ENCODE data around the gene PSME4.

Gene PSME4, protein sequence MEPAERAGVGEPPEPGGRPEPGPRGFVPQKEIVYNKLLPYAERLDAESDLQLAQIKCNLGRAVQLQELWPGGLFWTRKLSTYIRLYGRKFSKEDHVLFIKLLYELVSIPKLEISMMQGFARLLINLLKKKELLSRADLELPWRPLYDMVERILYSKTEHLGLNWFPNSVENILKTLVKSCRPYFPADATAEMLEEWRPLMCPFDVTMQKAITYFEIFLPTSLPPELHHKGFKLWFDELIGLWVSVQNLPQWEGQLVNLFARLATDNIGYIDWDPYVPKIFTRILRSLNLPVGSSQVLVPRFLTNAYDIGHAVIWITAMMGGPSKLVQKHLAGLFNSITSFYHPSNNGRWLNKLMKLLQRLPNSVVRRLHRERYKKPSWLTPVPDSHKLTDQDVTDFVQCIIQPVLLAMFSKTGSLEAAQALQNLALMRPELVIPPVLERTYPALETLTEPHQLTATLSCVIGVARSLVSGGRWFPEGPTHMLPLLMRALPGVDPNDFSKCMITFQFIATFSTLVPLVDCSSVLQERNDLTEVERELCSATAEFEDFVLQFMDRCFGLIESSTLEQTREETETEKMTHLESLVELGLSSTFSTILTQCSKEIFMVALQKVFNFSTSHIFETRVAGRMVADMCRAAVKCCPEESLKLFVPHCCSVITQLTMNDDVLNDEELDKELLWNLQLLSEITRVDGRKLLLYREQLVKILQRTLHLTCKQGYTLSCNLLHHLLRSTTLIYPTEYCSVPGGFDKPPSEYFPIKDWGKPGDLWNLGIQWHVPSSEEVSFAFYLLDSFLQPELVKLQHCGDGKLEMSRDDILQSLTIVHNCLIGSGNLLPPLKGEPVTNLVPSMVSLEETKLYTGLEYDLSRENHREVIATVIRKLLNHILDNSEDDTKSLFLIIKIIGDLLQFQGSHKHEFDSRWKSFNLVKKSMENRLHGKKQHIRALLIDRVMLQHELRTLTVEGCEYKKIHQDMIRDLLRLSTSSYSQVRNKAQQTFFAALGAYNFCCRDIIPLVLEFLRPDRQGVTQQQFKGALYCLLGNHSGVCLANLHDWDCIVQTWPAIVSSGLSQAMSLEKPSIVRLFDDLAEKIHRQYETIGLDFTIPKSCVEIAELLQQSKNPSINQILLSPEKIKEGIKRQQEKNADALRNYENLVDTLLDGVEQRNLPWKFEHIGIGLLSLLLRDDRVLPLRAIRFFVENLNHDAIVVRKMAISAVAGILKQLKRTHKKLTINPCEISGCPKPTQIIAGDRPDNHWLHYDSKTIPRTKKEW (N-terminal part only)
- 92.1 to 108 reads per million in 2 donors for total RNA-seq

DNA sequence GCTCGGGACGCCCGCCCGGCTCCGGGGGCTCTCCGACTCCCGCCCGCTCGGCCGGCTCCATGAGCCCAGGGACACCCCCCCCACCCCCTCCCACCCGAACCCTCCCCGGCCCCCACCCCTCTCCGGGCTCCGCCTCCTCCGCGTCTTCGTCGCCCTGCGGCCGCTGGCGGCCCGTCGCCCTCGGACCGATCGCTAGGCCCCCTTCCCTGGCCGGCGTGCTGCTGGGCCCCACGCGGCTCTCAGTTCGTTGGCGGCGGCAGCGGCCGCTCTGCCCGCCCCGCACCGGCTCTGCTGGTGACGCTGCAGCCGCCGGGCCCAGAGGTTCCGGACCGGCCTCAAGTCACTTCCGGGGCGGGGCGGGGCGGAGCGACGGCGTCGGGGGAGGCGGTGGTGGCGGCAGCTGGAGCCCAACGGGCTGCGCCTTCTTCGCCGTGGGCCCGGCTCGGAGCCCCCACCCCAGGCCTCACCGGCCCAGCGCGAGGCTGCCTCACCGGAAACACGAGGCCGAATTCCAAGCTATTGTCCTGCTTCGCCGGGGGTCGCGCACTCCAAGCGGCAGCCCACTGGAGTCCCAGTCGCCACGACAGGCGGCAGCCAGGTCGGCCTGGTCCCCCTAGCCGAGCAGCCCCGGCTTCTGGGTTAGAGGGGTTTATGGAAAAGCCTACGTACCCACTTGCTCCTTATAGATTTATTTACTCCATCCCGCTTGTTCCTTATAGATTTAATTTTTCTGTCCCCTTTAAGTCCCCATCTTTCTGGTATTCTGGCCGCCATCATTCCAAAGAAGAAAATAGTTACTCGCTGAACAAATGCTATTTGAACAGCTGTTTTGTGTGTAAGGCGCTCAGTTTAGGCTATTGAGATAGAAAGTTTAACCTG, at the start of gene PSME4:
TSS of gene PSME4 (minus strand) at position 270 of the 879 bp plus-strand sequence. CDS start at position 61, 209 bp downstream.
- peak; percentile 92 for DNase-seq

DNA sequence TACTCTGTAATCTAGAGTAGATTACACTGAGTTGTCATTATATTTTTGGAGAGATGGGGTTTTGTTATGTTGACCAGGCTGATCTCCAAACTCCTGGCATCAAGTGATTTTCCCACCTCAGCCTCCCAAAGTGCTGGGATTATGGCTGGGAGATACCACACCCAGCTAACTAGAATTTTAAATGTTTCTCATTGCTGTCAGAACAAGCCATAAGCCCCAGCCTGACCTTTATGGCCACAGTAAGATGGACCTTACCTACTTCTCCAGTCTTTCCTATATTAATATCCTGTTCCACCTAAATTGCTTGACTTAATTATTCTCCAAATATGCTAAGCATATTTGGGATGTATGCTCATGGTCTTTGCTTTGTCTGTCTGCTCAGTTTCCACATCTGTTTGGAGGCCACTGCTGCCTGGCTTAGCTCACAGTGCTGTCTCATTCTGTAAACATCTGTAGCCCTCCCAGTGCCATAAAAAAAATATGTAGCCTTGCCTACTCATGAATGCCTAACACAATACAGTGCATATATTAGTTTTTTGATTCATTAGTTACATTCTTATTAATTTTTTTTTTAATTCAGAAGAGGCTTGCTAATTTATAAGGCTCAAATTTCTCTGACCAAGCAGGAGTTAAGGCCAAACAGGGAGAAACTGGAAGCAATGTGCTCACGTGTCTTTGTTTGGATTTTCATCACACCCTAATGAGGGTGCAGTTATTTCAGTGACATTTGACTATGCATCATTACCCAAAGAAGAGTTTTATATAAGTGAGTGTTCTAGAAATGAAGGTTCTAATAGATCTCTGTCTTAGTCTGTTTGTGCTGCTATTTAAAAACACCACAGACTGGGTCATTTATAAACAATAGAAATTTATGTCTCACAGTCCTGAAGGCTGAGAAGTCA, 45.3 kb upstream of the PSME4 start:
- DNase-seq, result no peak

DNA sequence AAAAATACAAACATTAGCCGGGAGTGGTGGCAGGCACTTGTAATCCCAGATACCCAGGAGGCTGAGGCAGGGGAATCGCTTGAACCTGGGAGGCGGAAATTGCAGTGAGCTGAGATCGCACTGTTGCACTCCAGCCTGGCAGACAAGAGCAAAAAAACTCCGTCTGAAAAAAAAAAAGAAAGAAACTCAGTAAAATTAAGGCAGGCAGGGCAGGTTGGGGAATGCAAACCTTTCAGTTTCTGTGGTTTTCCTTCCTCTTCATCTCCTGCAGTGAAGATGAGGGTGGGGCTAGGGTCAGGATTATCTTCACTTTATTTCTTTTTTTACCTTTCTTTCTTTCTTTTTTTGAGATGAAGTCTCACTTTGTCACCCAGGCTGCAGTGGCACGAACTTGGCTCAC, 43.2 kb upstream of the PSME4 start:
- DNase-seq, result no peak

DNA sequence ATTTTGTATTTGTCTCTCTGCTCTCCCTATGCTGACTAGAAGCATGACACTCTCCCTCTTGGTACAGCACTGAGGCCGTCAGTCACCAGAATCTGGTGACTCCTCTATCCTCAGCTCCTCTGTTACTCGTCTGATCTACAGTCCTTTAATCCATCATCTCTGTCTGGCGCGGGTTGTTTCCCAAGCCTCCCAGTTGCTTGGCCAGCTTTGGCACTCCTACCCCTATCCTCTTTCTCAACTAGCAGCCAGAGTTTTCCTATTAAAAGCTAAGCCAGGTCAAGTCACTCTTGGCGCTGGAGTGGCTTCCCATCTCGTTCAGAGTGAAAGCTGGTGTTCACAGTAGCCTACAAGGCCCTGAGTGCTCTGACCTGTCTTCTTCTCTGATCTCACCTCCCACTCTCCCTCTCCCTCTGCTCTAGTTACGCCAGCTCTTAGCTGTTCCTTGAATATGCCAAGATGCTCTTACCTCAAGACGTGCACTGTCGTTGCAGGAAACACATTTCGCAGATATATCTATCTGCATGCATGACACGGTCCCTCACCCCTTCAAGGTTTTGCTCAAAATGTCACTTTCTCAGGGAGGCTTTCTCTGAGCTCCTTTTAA, 41.8 kb upstream of the PSME4 start:
- DNase-seq, result no peak

DNA sequence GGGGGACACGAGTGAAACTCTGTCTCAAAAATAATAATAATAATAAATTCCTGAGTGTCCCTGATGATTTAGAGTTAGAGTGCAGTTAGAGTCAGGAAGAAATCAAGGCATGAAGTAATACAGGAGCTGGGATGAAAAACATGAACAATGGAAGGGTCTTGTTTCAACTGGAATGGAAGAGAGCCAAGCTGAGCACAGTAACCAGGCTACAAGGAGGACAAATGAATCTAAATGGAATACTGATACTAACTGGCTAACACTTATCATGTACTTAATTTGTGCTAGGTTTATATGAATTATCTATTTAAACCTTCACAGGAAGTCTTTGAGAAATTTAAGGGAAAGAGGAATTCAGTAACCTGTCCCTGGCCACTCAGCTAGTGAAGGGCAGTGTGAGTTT, 38.8 kb upstream of the PSME4 start:
- no peak for DNase-seq

DNA sequence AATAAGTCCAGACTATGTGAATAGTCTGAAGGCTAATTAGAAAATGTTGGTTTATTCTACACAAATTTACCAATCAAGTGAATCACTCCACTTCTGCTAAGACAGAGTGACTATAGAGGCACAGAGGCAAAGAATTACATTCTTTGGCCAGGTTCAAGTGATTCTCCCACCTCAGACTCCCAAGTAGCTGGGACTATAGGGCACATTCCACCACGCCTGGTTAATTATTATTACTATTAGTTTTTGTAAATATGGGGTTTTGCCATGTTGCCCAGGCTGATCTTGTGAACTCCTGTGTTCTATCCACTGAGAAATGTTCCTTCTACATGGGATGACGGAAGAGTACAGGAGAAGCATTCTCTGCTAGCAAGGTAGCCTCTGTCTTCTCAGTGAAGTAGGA, 37.6 kb upstream of the PSME4 start:
- DNase-seq, result no peak

DNA sequence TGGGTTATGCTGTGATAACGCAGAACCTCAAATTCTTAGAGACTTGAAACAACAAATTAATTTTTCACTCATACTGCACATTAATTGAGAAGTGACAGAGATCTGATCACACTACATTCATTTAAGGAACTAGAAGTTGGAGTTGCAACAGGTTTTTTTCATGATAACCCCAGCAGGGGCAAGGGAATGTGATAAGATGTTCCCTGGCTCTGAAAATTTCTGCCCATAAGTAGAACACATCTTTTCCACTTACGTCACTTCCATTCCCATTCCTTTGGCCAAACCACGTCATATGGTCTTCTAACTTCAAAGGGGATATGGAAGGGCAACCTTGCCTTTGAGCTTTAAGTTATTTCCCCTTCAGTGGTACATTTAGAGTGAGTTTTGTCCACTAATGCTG, 29.7 kb upstream of the PSME4 start:
- DNase-seq, result no peak

DNA sequence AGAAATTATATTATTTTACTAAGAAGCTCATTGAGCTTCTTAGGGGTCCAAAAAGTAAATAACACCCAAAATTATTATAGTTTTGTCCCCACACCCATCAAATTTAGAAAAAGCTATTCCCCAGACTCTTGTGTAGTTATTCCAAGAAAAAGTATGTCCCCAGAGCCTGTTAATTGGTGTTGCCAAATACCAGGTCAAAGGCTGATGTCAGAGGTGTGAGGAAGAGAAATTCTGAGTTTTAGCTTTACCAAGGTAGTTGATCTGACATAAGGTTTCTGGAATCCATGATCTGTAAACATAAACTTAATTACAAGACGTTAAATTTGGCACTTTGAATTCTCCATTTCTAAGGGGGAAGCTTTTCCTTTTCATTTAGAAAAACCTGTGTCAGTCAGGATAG, 29.3 kb upstream of the PSME4 start:
- DNase-seq, result no peak

DNA sequence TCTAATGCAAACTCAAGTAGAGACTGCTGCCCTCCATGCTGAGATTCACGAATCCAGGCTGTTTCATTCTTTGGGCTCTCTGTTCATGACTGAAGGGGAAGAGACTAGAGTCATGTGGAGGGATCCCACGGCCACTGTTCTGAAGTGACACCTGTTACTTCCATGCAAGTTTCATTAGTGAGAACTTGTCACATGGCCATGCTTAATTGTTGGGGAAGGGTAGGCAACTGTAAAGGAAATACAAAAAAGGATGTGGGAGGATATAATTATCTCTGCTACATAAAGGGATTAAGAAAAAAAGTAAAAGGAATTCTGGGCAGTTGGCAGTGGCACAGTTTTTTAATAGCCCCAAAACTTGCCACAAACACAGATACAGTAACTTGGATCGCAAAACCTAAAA, 28.0 kb upstream of the PSME4 start:
- DNase-seq, result no peak

DNA sequence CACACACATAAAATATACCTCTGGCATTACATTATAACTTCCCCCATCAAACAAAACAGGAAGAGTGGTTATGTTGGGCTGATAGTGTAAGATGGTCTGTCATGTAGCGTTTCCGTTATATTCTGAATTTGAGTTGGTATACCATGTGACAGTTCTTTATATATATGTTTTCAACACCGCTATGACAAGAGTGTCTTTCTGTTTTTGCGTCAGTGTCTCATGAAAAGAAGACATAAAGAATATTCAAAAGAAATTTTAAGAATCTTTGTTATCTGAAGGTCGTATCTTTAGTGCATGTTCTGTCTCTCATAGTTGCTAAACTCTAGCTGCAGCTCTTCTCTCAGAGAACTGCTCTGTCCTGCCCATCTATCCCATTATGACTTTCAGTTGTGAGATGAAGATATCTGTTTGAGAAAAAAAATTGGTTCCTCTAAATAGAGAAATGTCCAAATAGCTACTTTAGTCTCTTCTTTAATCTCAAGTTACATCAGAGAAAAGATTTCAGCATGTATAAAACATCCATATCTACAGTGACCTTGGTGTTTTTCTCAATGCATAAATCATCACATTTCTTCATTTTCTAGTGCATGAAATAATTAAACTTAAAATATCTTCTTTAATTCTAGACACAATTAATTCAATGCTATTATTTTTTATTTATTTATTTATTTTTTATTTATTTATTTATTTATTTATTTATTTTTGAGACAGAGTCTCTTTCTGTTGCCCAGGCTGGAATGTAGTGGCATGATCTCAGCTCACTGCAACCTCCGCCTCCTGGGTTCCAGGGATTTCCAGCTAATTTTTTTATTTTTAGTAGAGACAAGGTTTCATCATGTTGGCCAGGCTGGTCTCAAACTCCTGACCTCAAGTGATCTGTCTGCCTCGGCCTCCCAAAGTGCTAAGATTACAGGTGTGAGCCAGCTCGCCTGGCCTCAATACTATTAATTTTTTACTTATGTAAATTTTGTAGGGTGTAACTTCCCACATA, 24.3 kb upstream of the PSME4 start:
- no peak for DNase-seq

DNA sequence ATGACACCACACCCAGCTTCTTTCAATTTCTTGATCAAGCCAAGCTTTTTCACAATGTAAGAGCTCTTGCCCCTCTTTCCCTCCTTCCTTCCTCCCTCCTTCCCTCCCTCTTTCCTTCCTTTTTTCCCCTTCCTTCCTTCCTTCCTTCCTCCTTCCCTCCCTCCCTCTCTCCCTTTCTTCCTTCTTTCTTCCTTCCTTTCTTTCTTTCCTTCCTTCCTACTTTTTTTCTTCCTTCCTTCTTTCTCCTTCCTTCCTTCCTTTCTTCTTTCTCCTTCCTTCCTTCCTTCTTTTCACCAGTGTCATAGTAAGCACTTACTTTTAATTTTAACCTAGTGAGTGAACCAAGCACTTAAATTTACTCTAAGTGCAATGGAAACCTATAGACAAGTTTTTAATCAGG, 21.2 kb upstream of the PSME4 start:
- no peak for DNase-seq

DNA sequence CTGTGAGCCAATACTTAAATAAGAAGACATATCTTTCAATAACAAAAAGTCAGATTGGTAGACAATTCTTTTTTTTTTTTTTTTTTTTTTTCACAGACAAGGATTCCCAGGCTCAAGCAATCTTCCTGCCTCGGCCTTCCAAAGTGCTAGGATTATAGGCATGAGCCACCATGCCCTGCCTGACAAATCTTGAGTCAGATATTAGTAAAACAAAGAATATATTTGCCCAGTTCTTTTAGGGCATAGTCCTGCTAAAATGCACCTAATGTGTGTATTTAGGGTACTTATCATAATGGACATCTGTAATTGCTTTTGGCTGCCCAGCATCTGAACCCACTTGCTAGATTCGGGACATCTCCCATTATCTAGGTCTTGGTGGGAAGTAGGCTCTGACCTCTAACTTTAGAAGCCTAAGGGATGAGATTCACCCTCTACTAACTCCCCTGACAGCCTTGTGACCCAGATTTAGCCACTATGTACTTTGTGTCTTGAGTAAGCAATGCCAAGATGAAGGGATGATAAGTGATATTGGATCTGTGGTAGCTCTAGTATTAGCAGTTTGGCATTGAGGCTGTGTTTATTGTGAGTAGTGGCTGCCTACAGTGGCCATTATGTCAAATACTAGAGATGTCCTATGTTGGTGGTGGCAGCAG, 18.5 kb upstream of the PSME4 start:
- no peak for DNase-seq

DNA sequence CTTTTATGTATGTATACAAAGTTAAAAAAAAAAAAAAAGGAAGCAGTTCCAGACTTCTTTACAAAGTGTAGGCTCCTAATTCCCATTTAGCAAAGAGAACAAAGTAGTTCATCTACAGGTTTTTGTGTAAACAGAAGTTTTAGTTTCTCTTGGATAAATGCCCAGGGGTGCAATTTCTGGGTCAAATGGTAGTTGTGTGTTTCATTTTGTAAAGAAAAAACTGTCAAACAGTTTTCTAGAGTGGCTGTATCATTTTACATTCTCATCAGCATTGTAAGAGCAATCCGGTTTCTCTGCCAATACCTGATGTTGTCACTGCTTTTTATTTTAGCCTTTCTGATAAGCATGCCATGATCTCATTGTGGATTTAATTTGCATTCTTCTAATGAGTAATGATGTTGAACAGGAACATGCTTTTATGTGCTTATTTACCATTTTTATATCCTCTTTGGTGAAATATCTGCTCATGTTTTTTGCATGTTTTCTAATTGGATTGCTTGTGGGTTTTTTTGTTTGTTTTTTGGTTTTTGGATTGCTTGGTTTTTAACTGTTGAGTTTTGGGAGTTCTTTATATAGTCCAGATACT, 16.6 kb upstream of the PSME4 start:
- no peak for DNase-seq

DNA sequence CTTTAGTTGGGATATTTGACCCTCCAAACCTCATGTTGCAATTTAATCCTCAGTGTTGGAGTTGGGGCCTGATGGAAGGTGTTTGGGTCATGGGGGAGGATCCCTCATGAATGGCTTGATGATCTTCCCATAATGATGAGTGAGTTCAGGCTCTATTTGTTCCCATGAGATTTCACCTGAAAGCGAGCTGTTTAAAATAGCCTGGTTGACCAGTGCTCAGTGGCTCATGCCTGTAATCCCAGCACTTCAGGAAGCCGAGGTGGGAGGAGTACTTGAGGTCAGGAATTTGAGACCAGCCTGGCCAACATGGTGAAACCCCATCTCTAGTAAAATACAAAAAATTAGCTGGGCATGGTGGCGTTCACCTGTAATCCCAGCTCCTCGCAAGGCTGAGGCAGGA, 14.9 kb upstream of the PSME4 start:
- DNase-seq, result no peak

DNA sequence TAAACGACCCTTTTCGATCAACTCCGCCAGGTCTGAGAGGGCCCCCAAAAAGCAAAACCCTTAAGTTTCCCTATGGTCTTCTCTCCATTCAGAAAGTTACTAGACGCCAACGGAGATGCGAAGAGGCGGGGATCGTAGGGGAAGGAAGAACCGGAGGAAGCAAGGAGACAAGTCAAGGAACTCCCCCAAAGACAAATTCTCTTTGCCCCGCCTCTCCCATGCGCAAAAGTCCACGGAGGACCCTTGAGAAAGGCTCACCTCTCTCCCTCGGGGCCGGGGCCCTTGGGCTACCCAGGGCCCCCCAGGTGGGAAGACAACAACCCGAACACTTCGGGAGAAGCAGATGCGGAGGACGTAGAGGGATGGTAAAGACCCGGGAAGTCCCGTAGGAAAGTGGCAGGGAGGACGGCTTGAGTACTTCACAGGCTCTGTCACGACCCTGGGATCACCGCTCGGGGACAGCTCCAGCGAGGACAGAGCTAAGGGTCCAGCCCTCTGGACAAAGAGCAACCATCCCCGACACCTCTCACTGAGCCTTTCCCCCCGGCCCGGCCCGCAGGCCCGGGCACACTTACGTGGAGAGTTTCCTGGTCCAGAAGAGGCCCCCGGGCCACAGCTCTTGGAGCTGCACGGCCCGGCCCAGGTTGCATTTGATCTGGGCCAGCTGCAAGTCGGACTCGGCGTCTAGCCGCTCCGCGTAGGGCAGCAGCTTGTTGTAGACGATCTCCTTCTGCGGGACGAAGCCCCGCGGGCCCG, 647 bp downstream of the PSME4 start:
- no peak for DNase-seq

DNA sequence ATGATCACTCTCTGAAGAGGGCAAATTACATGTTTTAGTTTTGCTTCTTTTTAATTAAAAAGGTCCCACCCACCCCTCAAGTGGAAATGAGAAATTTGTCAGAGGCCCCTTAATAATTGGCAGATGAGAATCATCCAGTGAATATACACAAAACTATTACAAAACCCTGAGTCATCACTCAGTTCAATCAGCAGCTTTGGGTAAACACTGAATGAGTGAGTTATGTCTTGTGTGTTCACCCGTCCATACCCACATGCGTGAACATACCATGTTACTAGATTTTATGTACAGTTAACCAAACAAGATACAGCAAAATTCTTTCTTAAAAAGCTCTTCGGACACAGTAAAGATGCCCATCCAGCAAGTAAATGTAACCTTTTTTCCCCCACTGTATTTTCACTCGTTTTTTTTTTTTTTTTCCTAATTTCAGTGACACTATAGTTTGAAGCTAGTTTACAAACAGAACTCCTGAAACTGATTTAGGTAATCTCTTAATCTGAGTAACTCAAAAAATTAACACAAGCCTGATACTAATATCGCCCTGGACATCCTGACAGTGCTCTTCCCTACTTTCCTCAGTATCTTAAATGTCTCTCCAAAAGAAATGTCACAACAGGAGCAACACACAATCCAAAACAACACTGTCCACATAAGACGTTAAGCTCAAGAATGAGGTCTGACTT, 1.4 kb downstream of the PSME4 start:
- DNase-seq, result no peak
